Progenitor cell of endocrine pancreas (in vitro differentiated cells): Measurements from ENCODE around the gene DNAJC30. TPM values are rescaled to one million over a fixed set of nuclear protein-coding genes. Genes with fewer than 3 reads are reported as not detected.
A peak's percentile ranks its signal among the peaks of the same experiment; 100 is the strongest.

Experiments used
- DNase-seq: peaks from one replicate; pipeline ENCODE4 v3.0.0; 2021; ENCODE audit warnings: low spot score; ENCODE audit not compliant: unreplicated experiment
- H3K27ac Mint-ChIP-seq: 2 replicates; pipeline ENCODE4 v1.8.0; 2021; ENCODE audit warnings: mild to moderate bottlenecking, moderate library complexity, mixed read lengths
- H3K27me3 Mint-ChIP-seq: 2 replicates; pipeline ENCODE4 v1.8.0; 2021; ENCODE audit warnings: mixed read lengths
- H3K36me3 Mint-ChIP-seq: 2 replicates; pipeline ENCODE4 v1.8.0; 2022; ENCODE audit warnings: mixed read lengths; ENCODE audit not compliant: insufficient read depth
- H3K4me1 Mint-ChIP-seq: 2 replicates; pipeline ENCODE4 v1.8.0; 2021; ENCODE audit warnings: low read depth, mixed read lengths
- H3K4me3 Mint-ChIP-seq: 2 replicates; pipeline ENCODE4 v1.8.0; 2021; ENCODE audit warnings: low read depth, mild to moderate bottlenecking, moderate library complexity, mixed read lengths
- H3K9me3 Mint-ChIP-seq: 2 replicates; pipeline ENCODE4 v1.8.0; 2021; ENCODE audit warnings: low read depth, mixed read lengths
- total RNA-seq: library from RNA; stranded (reverse); gene quantifications from 2 replicates; pipeline ENCODE4 v1.2.1, GENCODE V29; 2021
- TF ChIP-seq, protein P1 (sequence below): fragments of 200-600 bp; sonication (generic); IDR thresholded peaks from one replicate; pipeline ENCODE4 v1.5.0; 2021; ENCODE audit warnings: antibody characterized with exemption, mild to moderate bottlenecking; ENCODE audit not compliant: unreplicated experiment

The DNAJC30 gene
- total RNA-seq, 1 donor from 2014 or later: 11.1 TPM

DNA sequence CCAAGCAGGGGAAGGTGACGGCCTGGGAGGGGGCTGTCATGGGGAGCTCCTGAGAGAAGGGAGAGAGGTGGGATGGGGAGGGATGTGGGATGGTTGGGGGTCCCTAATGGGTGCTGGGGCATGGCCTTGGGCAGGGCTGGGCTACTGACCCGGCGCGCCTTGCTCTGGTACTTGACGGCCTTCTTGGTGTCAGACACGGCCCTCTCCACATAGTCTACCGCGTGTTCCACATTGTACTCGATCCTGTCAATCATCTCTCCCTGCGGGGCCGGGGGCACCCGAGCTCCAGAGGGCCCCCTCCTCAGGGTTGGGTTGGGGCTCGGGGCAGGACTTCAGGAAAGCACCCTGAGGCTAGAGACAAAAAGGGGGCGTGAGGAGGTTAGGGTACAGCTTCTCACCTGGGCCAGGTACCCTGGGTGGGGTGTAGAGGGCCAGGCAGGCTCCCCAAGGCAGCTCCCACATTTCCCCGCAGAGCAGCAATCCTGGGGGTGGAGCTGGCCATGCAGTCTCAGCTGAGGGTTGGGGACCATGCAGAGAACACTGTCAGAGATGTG, 17.4 kb upstream of the DNAJC30 start:
- Mint-ChIP-seq H3K27me3 (no peaks in the 10 kb centered on the region), H3K36me3 (peaks cover 21% of the 10 kb centered on the region), H3K27ac (no peak overlapping the region), H3K4me1 (no peaks in the 10 kb centered on the region), H3K4me3 (no peak overlapping the region), H3K9me3 (no peaks in the 10 kb centered on the region)
- TF ChIP-seq, protein P1, sequence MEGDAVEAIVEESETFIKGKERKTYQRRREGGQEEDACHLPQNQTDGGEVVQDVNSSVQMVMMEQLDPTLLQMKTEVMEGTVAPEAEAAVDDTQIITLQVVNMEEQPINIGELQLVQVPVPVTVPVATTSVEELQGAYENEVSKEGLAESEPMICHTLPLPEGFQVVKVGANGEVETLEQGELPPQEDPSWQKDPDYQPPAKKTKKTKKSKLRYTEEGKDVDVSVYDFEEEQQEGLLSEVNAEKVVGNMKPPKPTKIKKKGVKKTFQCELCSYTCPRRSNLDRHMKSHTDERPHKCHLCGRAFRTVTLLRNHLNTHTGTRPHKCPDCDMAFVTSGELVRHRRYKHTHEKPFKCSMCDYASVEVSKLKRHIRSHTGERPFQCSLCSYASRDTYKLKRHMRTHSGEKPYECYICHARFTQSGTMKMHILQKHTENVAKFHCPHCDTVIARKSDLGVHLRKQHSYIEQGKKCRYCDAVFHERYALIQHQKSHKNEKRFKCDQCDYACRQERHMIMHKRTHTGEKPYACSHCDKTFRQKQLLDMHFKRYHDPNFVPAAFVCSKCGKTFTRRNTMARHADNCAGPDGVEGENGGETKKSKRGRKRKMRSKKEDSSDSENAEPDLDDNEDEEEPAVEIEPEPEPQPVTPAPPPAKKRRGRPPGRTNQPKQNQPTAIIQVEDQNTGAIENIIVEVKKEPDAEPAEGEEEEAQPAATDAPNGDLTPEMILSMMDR: no peak
- no peak for DNase-seq

DNA sequence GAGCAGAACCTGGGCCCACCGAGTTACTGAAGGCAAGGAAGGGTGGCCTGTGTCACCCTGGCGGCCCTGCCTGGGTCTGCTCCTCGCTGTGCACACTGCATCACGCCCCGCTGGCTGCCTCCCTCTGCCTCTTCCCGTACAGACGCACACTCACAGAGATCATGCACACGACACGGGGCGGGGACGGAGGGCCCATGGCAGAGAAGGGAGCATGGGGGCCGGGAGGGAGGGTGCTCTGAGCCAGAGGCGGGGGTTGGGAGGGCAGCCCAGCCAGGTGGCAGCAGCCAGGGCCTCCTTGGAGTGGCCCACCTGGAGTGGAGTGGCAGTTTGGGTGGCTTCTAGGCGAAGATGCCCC, 16.8 kb upstream of the DNAJC30 start:
- no peaks in the 10 kb centered on the region for H3K9me3 Mint-ChIP-seq
- H3K4me3 Mint-ChIP-seq: no peak overlapping the region
- TF ChIP-seq, protein P1: no peak
- H3K36me3 Mint-ChIP-seq: peaks cover 22% of the 10 kb centered on the region
- H3K4me1 Mint-ChIP-seq: no peaks in the 10 kb centered on the region
- no peak for DNase-seq
- H3K27me3 Mint-ChIP-seq: no peaks in the 10 kb centered on the region
- no peak overlapping the region for H3K27ac Mint-ChIP-seq

DNA sequence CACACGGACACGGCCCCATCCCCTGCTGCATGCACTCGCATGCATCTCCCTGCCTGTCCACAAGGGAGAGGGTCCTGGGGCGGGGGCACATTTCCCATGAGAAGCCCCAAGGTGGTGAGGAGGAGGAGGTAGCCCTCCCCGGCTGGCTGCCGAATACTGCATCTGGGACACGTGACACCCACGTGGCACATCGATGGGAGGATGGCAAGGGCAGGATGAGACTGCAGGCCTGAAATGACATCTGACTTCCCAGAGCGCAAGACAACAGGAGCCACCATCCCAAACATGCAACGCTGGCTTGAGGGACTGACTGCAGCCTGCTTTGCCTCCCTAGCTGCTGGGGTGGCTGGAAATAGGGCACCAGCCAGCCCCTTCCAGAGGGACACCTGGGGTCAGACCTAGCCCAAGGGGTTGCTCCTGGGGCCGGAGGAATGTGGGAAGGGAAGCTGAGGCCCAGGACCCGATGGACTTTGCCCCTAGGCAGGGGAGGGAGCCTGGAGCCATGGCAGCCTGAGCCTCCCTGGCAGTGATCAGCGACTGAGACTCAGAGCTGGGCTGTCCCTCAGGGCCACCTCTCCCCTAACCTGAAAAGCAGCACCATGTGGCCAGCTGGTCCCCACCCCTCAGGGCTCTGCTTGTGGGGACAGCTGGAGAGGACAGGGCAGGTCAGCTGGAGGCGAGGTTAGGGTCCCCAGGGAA, 16.3 kb upstream of the DNAJC30 start:
- TF ChIP-seq, protein P1: peak; percentile 5
- Mint-ChIP-seq H3K27me3 (no peaks in the 10 kb centered on the region), H3K4me3 (no peak overlapping the region), H3K4me1 (no peaks in the 10 kb centered on the region), H3K27ac (no peak overlapping the region), H3K36me3 (peaks cover 25% of the 10 kb centered on the region), H3K9me3 (no peaks in the 10 kb centered on the region)
- DNase-seq: no peak

DNA sequence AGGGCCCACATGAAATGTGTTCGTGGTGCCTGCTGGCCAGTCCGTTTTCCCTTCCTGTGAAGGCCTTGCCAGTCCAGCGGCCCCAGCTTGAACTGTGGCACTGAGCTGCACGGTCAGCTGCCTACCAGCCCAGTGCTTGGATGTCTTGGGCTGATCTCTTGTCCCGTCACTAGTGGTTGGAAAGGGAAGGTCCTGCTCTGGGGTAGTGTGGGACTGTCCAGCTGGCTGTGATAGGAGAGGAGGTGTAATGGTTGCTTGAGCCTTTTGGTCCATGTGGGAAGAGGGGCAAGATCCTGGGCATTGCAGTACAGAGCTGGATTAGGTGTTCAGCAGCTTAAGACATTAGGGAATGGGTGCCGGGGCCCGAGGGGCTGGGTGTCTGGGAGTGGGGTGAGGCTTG, 15.2 kb upstream of the DNAJC30 start:
- no peaks in the 10 kb centered on the region for H3K9me3 Mint-ChIP-seq
- H3K36me3 Mint-ChIP-seq: peaks cover 29% of the 10 kb centered on the region
- peak overlapping the region; percentile 22 for H3K27ac Mint-ChIP-seq
- no peak for DNase-seq
- no peak overlapping the region for H3K4me3 Mint-ChIP-seq
- no peaks in the 10 kb centered on the region for H3K27me3 Mint-ChIP-seq
- no peaks in the 10 kb centered on the region for H3K4me1 Mint-ChIP-seq
- TF ChIP-seq, protein P1: no peak

DNA sequence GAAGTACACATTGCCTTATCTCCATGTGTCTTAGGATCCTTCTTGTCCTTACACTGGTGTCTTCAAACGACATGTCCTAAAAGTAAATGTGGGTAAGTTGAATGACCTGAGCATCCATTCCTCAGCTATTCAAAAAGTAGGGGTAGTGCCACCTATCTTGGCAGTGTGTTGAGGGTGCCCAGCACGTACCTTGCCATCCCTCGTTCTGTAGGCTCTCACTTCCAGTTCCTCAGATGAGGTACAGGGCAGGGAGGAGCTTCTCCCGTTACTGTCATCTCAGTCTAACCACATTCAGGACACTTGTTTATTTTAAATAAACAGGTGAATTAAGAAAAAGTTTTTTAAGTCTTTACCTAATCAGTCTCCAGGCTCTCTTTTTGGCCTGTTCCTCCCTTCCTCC, 13.1 kb upstream of the DNAJC30 start:
- Mint-ChIP-seq H3K4me1 (no peaks in the 10 kb centered on the region), H3K27me3 (no peaks in the 10 kb centered on the region), H3K4me3 (no peak overlapping the region), H3K27ac (no peak overlapping the region), H3K9me3 (no peaks in the 10 kb centered on the region), H3K36me3 (peaks cover 23% of the 10 kb centered on the region)
- TF ChIP-seq, protein P1: no peak
- DNase-seq: no peak
